ENCODE results near the gene HOMEZ. TPM values are rescaled to one million over a fixed set of nuclear protein-coding genes. Genes with fewer than 3 reads are reported as not detected.

The HOMEZ gene
- total RNA-seq, 1 donor from 2014 or later: 21.0 TPM

- peaks cover 7% of the 10 kb centered on the region for H3K36me3 Mint-ChIP-seq
- H3K9ac ChIP-seq: no peak overlapping the region
Observed at GRCh38 chr14:23299986-23300686, 14.2 kb upstream of the HOMEZ start.

GRCh38 chr14:23299211-23299957 is 13.5 kb upstream of the HOMEZ start:
- Histone ChIP-seq H3K9ac (no peak overlapping the region), H4K20me1 (ENCODE audit: low read depth) (no peaks in the 10 kb centered on the region), H3K4me2 (no peak overlapping the region), H3K9me3 (ENCODE audit: low read depth) (no peaks in the 10 kb centered on the region), H3K4me1 (peaks cover 7% of the 10 kb centered on the region), H3F3A (ENCODE audit: low read depth) (peaks cover 36% of the 10 kb centered on the region), H2AFZ (replicated peaks) (no peak overlapping the region), H3K36me3 (no peaks in the 10 kb centered on the region), H3K27me3 (peaks cover 36% of the 10 kb centered on the region), H3K27ac (no peak overlapping the region), H3K79me2 (ENCODE audit: low read depth) (no peaks in the 10 kb centered on the region), H3K4me3 (no peak overlapping the region)
- peaks cover 37% of the 10 kb centered on the region for H3K4me1 Mint-ChIP-seq
- H3K4me3 Mint-ChIP-seq: peak overlapping the region; percentile 31
- peaks cover 11% of the 10 kb centered on the region for H3K27me3 Mint-ChIP-seq (ENCODE audit: insufficient read depth, low read depth)
- H3K27ac Mint-ChIP-seq: no peak overlapping the region
- no peak for DNase-seq (ENCODE audit: low spot score)
- no peak for TF ChIP-seq EZH2phosphoT487 (IDR thresholded peaks at IDR 0.05)
- TF ChIP-seq CTCF (IDR thresholded peaks at IDR 0.05): peak; percentile 38
- no peak for TF ChIP-seq EZH2 (IDR thresholded peaks at IDR 0.05)
- peaks cover 2% of the 10 kb centered on the region for H3K9me3 Mint-ChIP-seq
- peaks cover 7% of the 10 kb centered on the region for H3K36me3 Mint-ChIP-seq

More at GRCh38 chr14:23299986-23300686, 14.2 kb upstream of the HOMEZ start:
- peak overlapping the region; percentile 76 for H3K27ac Mint-ChIP-seq
- no peaks in the 10 kb centered on the region for H4K20me1 ChIP-seq (ENCODE audit: low read depth)
- peak overlapping the region; percentile 79 for H3K4me2 ChIP-seq
- H3K4me3 ChIP-seq: peak overlapping the region; percentile 96
- H3K79me2 ChIP-seq (ENCODE audit: low read depth): no peaks in the 10 kb centered on the region
- TF ChIP-seq CTCF (IDR thresholded peaks at IDR 0.05) (no peak), EZH2phosphoT487 (IDR thresholded peaks at IDR 0.05) (no peak), EZH2 (IDR thresholded peaks at IDR 0.05) (no peak)
- peaks cover 9% of the 10 kb centered on the region for H3K27me3 Mint-ChIP-seq (ENCODE audit: insufficient read depth, low read depth)
- H3K27me3 ChIP-seq: peaks cover 34% of the 10 kb centered on the region
- no peak for DNase-seq (ENCODE audit: low spot score)
- peak overlapping the region; percentile 91 for H3K4me3 Mint-ChIP-seq
- no peaks in the 10 kb centered on the region for H3K9me3 ChIP-seq (ENCODE audit: low read depth)
- H3K4me1 ChIP-seq: peaks cover 6% of the 10 kb centered on the region
- H3K27ac ChIP-seq: no peak overlapping the region
- no peak overlapping the region for H2AFZ ChIP-seq (replicated peaks)
- H3K9me3 Mint-ChIP-seq: peaks cover 2% of the 10 kb centered on the region
- H3F3A ChIP-seq (ENCODE audit: low read depth): peaks cover 31% of the 10 kb centered on the region
- H3K4me1 Mint-ChIP-seq: peaks cover 36% of the 10 kb centered on the region
- no peaks in the 10 kb centered on the region for H3K36me3 ChIP-seq

- Histone ChIP-seq H3K79me2 (ENCODE audit: low read depth) (no peaks in the 10 kb centered on the region), H4K20me1 (ENCODE audit: low read depth) (no peaks in the 10 kb centered on the region), H3K9ac (no peak overlapping the region), H3K4me2 (no peak overlapping the region), H3K4me3 (no peak overlapping the region), H3K9me3 (ENCODE audit: low read depth) (no peaks in the 10 kb centered on the region), H3K36me3 (no peaks in the 10 kb centered on the region), H2AFZ (replicated peaks) (no peak overlapping the region), H3F3A (ENCODE audit: low read depth) (peaks cover 47% of the 10 kb centered on the region), H3K27me3 (peaks cover 38% of the 10 kb centered on the region), H3K27ac (no peak overlapping the region), H3K4me1 (peaks cover 12% of the 10 kb centered on the region)
- Mint-ChIP-seq H3K9me3 (peaks cover 2% of the 10 kb centered on the region), H3K4me1 (peaks cover 42% of the 10 kb centered on the region), H3K4me3 (peak overlapping the region; percentile 52), H3K36me3 (peaks cover 7% of the 10 kb centered on the region), H3K27ac (no peak overlapping the region), H3K27me3 (ENCODE audit: insufficient read depth, low read depth) (peaks cover 11% of the 10 kb centered on the region)
- DNase-seq (ENCODE audit: low spot score): no peak
- no peak for TF ChIP-seq EZH2 (IDR thresholded peaks at IDR 0.05)
- no peak for TF ChIP-seq EZH2phosphoT487 (IDR thresholded peaks at IDR 0.05)
- TF ChIP-seq CTCF (IDR thresholded peaks at IDR 0.05): no peak
Observed at GRCh38 chr14:23297611-23298277, 11.8 kb upstream of the HOMEZ start.
